NT2/D1 (cell line): ENCODE data around the gene ARMCX5.

Source experiments
- DNase-seq: peaks from one replicate; pipeline ENCODE4 v3.0.0-alpha.2; 2011; ENCODE audit warnings: low read depth, low spot score
- H3K27me3 ChIP-seq: 2 replicates; pipeline ENCODE4 v1.6.0; 2011; ENCODE audit warnings: mild to moderate bottlenecking; ENCODE audit not compliant: insufficient read length, insufficient read depth
- H3K36me3 ChIP-seq: 2 replicates; pipeline ENCODE4 v1.6.1; 2011; ENCODE audit warnings: mild to moderate bottlenecking, low read length, mixed read lengths; ENCODE audit not compliant: insufficient read depth, insufficient read length
- H3K4me1 ChIP-seq: 2 replicates; pipeline ENCODE4 v1.5.1; 2011; ENCODE audit not compliant: insufficient read depth, insufficient read length
- H3K4me3 ChIP-seq: 2 replicates; pipeline ENCODE4 v1.5.1; 2011; ENCODE audit warnings: low read depth; ENCODE audit not compliant: insufficient read length
- H3K9ac ChIP-seq: 2 replicates; pipeline ENCODE4 v1.6.0; 2011; ENCODE audit warnings: low read depth; ENCODE audit not compliant: insufficient read length
- H3K9me3 ChIP-seq: 2 replicates; pipeline ENCODE4 v1.5.1; 2011; ENCODE audit warnings: mild to moderate bottlenecking, low read length; ENCODE audit not compliant: insufficient read depth
- SUZ12 ChIP-seq: IDR thresholded peaks from 2 replicates; pipeline ENCODE4 v1.6.1; 2011; ENCODE audit not compliant: insufficient read length, insufficient read depth; ENCODE audit errors: extremely low read depth
- YY1 ChIP-seq: IDR thresholded peaks from 2 replicates; pipeline ENCODE4 v1.6.1; 2011; ENCODE audit not compliant: insufficient read length, insufficient read depth
- ZNF274 ChIP-seq: IDR thresholded peaks from 2 replicates; pipeline ENCODE4 v1.6.1; 2011; ENCODE audit warnings: mild to moderate bottlenecking, low read depth, low read length

ARMCX5 gene

DNA sequence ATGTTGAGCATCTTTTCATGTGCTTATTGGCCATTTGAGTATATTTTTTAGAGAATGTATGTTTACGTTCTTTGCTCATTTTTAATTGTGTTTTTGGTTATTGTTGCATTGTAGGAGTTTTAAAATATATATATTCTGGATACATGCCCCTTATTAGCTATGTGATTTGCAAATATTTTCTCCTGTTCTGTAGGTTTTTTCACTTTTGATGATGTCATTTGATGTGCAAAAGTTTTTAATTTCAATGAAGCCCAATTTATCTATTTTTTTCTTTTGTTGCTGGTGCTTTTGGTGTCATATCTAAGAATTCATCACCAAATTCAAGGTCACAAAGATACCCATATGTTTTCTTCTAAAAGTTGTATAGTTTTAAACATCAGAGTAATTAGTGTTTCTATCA, 6.8 kb downstream of the ARMCX5 start:
- Histone ChIP-seq H3K4me3 (no peak overlapping the region), H3K9ac (no peak overlapping the region), H3K27me3 (no peaks in the 10 kb centered on the region), H3K9me3 (no peaks in the 10 kb centered on the region), H3K4me1 (no peaks in the 10 kb centered on the region), H3K36me3 (peaks cover 23% of the 10 kb centered on the region)
- no peak for DNase-seq
- no peak for TF ChIP-seq YY1
- no peak for TF ChIP-seq ZNF274
- no peak for TF ChIP-seq SUZ12

- Histone ChIP-seq H3K27me3 (no peaks in the 10 kb centered on the region), H3K9me3 (no peaks in the 10 kb centered on the region), H3K4me1 (no peaks in the 10 kb centered on the region), H3K36me3 (no peaks in the 10 kb centered on the region), H3K9ac (no peak overlapping the region), H3K4me3 (no peak overlapping the region)
- DNase-seq = no peak
- TF ChIP-seq SUZ12 = no peak
Measured at GRCh38 chrX:102610905-102611304, 11.6 kb downstream of the ARMCX5 start.

- Histone ChIP-seq H3K27me3 (no peaks in the 10 kb centered on the region), H3K9ac (no peak overlapping the region), H3K9me3 (peaks cover 12% of the 10 kb centered on the region; the same call in 1 of the 2 replicates), H3K4me3 (no peak overlapping the region), H3K4me1 (no peaks in the 10 kb centered on the region), H3K36me3 (peaks cover 3% of the 10 kb centered on the region)
- no peak for DNase-seq
- TF ChIP-seq ZNF274 (no peak), SUZ12 (no peak), YY1 (no peak)
Measured at GRCh38 chrX:102624105-102624504, 24.8 kb downstream of the ARMCX5 start.

DNA sequence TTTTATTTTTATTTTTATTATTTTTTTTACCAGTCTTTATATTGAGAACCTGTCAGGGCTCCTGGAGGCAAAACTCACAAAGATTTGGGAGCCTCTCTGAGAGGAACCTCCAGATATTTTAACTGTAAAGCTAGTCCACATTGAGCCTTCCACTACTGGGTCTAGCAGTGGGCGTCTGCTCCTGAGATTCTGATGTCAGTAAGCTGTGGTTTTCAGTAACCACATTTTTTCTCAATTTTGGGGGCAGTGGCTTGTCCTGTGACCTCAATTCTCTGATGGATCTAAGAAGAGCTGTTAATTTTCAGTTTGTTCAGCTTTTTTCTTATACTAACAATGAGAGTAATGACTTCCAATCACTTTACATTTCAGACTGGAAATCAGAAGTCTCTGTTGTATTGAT, 28.3 kb downstream of the ARMCX5 start:
- Histone ChIP-seq H3K9me3 (no peaks in the 10 kb centered on the region), H3K36me3 (peaks cover 3% of the 10 kb centered on the region), H3K27me3 (no peaks in the 10 kb centered on the region), H3K9ac (no peak overlapping the region), H3K4me1 (no peaks in the 10 kb centered on the region), H3K4me3 (no peak overlapping the region)
- TF ChIP-seq SUZ12 = no peak
- TF ChIP-seq YY1 = no peak
- TF ChIP-seq ZNF274 = no peak
- DNase-seq = no peak

- TF ChIP-seq SUZ12 (no peak), YY1 (no peak), ZNF274 (no peak)
- DNase-seq = no peak
- Histone ChIP-seq H3K36me3 (no peaks in the 10 kb centered on the region), H3K27me3 (no peaks in the 10 kb centered on the region), H3K9me3 (no peaks in the 10 kb centered on the region), H3K9ac (no peak overlapping the region), H3K4me1 (no peaks in the 10 kb centered on the region), H3K4me3 (no peak overlapping the region)
Measured at GRCh38 chrX:102637561-102637960, 38.2 kb downstream of the ARMCX5 start.

DNA sequence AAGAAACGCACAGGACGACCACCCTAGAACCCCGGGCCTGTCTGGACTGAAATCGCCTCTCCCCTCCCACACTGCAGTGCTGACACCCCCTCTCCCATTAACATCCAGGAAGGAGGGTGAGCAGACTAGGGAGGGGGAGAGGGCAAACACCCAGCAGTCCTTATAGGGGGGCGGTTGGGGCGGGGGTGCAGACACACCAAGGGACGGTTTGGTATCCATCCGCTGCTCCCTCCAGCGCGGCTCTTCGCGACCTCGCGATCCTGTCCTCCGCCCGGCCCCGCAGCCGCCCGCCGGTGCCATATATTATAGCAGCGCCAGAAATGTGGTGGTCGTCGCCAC, 51.6 kb downstream of the ARMCX5 start:
- Histone ChIP-seq H3K4me3 (peak overlapping the region; percentile 45), H3K4me1 (no peaks in the 10 kb centered on the region), H3K9me3 (no peaks in the 10 kb centered on the region), H3K9ac (peak overlapping the region; percentile 72), H3K36me3 (no peaks in the 10 kb centered on the region), H3K27me3 (peaks cover 17% of the 10 kb centered on the region)
- no peak for DNase-seq
- TF ChIP-seq SUZ12 = no peak
- no peak for TF ChIP-seq YY1
- TF ChIP-seq ZNF274 = no peak

GRCh38 chrX:102651242-102652011, 52.1 kb downstream of the ARMCX5 start, which contains the start of gene GPRASP1:
Gene GPRASP1 (plus strand): TSS chrX:102651483. CDS start chrX:102653914, 2,431 bp downstream.
- Histone ChIP-seq H3K36me3 (no peaks in the 10 kb centered on the region), H3K9ac (peak within 1 kb of the TSS; percentile 72), H3K4me3 (peak within 1 kb of the TSS; percentile 45), H3K4me1 (no peaks in the 10 kb centered on the region), H3K27me3 (peaks cover 17% of the 10 kb centered on the region), H3K9me3 (no peaks in the 10 kb centered on the region)
- TF ChIP-seq ZNF274 = no peak
- TF ChIP-seq YY1 = no peak
- no peak for TF ChIP-seq SUZ12
- peak; percentile 5 for DNase-seq
